ENCODE results near the gene CNN2. TPM values are rescaled to one million over a fixed set of nuclear protein-coding genes. Genes with fewer than 3 reads are reported as not detected.
"Not testable (repeated sequence)": the region's sequence is repeated elsewhere in the genome, so short reads cannot be mapped to it uniquely, and the experiment has no call there.

The CNN2 gene
- total RNA-seq, 5 donors from 2014 or later (not counting 1 experiment from before 2014, with no cell fraction given): 239 to 385 (median 314) TPM

DNA sequence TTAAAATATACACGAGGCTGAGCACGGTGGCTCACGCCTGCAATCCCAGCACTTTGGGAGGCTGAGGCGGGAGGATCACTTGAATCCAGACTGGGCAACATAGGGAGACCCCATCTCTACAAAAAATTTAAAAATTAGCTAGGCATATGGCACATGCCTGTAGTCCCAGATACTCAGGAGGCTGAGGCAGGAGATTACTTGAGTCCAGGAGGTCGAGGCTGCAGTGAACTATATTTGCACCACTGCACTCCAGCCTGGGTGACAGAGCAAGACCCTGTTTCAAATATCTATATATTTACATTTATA, 2.6 kb upstream of the CNN2 start:
- H3K27ac Mint-ChIP-seq; DNase-seq; H3K9me3 Mint-ChIP-seq; POLR2A ChIA-PET; H3K36me3 ChIP-seq (ENCODE audit: control insufficient read depth in 2 of 2, extremely low read depth in 1 of 2, insufficient read depth in 1 of 2, low read length in 1 of 2); H3K27me3 ChIP-seq (replicated peaks in 1 of 2; ENCODE audit: control insufficient read depth in 2 of 2, extremely low read depth in 1 of 2, insufficient read depth in 2 of 2, low read length in 1 of 2); H3K4me3 Mint-ChIP-seq; H3K27ac ChIP-seq (ENCODE audit: low read length); H3K9me3 ChIP-seq; H3K36me3 Mint-ChIP-seq; CTCF ChIA-PET; H3K4me3 ChIP-seq (ENCODE audit: control insufficient read depth in 1 of 2, extremely low read depth in 1 of 2, low read length in 1 of 2); ATAC-seq (replicated peaks in 1 of 4); H3K27me3 Mint-ChIP-seq: not testable (repeated sequence)
- peaks cover 13 to 38% (median 18%) of the 10 kb centered on the region in 3 donors for H3K4me1 Mint-ChIP-seq
- H3K4me1 ChIP-seq (ENCODE audit: control insufficient read depth in 1 of 2, extremely low read depth in 1 of 2, insufficient read depth in 2 of 2, low read length in 2 of 2): peaks cover 9 to 53% of the 10 kb centered on the region in 2 experiments
- WGBS (ENCODE audit: insufficient coverage): 100% methylated on average over 3 of the region's 5 CpGs

DNA sequence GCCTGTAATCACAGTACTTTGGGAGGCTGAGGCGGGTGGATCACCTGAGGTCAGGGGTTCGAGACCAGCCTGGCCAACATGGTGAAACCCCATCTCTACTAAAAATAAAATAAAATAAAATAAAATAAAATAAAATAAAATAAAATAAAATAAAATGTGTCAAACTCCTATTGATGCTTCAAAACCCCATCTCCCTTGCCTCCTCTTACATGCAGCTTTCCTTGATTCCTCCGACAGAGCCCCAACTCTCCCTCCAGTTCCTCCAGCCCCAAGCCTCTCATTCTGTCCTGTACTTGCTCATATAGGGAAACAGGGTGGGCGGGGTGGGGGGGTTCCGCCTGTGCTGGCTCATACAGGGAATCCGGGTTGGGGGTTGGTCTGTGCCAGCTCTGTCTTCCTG, 1.3 kb upstream of the CNN2 start:
- ATAC-seq (replicated peaks in 1 of 4); H3K36me3 Mint-ChIP-seq; H3K4me3 ChIP-seq (ENCODE audit: control insufficient read depth in 1 of 2, extremely low read depth in 1 of 2, low read length in 1 of 2); H3K27me3 Mint-ChIP-seq; CTCF ChIA-PET; H3K4me3 Mint-ChIP-seq; DNase-seq; H3K36me3 ChIP-seq (ENCODE audit: control insufficient read depth in 2 of 2, extremely low read depth in 1 of 2, insufficient read depth in 1 of 2, low read length in 1 of 2); H3K27ac Mint-ChIP-seq; H3K27me3 ChIP-seq (replicated peaks in 1 of 2; ENCODE audit: control insufficient read depth in 2 of 2, extremely low read depth in 1 of 2, insufficient read depth in 2 of 2, low read length in 1 of 2); H3K9me3 Mint-ChIP-seq; H3K27ac ChIP-seq (ENCODE audit: low read length); H3K9me3 ChIP-seq: not testable (repeated sequence)
- WGBS (ENCODE audit: insufficient coverage): 40% methylated on average over 1 of the region's 6 CpGs
- H3K4me1 Mint-ChIP-seq: peaks cover 18 to 33% (median 18%) of the 10 kb centered on the region in 3 donors
- H3K4me1 ChIP-seq (ENCODE audit: control insufficient read depth in 1 of 2, extremely low read depth in 1 of 2, insufficient read depth in 2 of 2, low read length in 2 of 2): peaks cover 10 to 53% of the 10 kb centered on the region in 2 experiments
- POLR2A ChIA-PET: interaction anchor here in 1 of 2 donors (0.5 kb wide), 1 partner anchor 12 kb away, joined by 4 read pairs; no protein-coding TSS in a partner anchor

GRCh38 chr19:1026783-1027649, 608 bp downstream of the CNN2 start:
- peaks cover 7% of the 10 kb centered on the region for H3K36me3 Mint-ChIP-seq
- Histone ChIP-seq H3K4me1 (ENCODE audit: control insufficient read depth in 1 of 2, extremely low read depth in 1 of 2, insufficient read depth in 2 of 2, low read length in 2 of 2) (peaks cover 16 to 57% of the 10 kb centered on the region in 2 experiments), H3K27ac (ENCODE audit: low read length) (peak overlapping the region; percentile 67), H3K27me3 (replicated peaks in 1 of 2; ENCODE audit: control insufficient read depth in 2 of 2, extremely low read depth in 1 of 2, insufficient read depth in 2 of 2, low read length in 1 of 2) (no peaks in the 10 kb centered on the region), H3K9me3 (no peaks in the 10 kb centered on the region), H3K36me3 (ENCODE audit: control insufficient read depth in 2 of 2, extremely low read depth in 1 of 2, insufficient read depth in 1 of 2, low read length in 1 of 2) (peaks cover 0 to 20% of the 10 kb centered on the region in 2 donors), H3K4me3 (ENCODE audit: control insufficient read depth in 1 of 2, extremely low read depth in 1 of 2, low read length in 1 of 2) (peak overlapping the region; percentile 98 to 100)
- no peaks in the 10 kb centered on the region for H3K27me3 Mint-ChIP-seq
- CTCF ChIA-PET: interaction anchor here (0.6 kb wide), 2 partner anchors 13 to 1573 kb away, joined by 3 to 4 read pairs; partner anchors contain the start of gene ABCA7 (in 1 of the 2)
- 0% methylated on average over 5 of the region's 36 CpGs for WGBS (ENCODE audit: insufficient coverage)
- peak in 9 of 35 experiments; percentile 28 to 59 (median 37) for DNase-seq
- ATAC-seq (replicated peaks in 1 of 4): peak in 1 of 4 experiments; percentile 8
- no peaks in the 10 kb centered on the region for H3K9me3 Mint-ChIP-seq
- H3K27ac Mint-ChIP-seq: peak overlapping the region; percentile 92 to 96
- POLR2A ChIA-PET: interaction anchor here (0.6 to 0.8 kb wide), 3 partner anchors 13 to 87 kb away, joined by 3 to 10 read pairs (median 3); partner anchors contain the start of gene ABCA7 (in 1 of the 2)
- peak overlapping the region; percentile 95 to 97 (median 96) for H3K4me3 Mint-ChIP-seq
- peaks cover 18 to 33% (median 19%) of the 10 kb centered on the region in 3 donors for H3K4me1 Mint-ChIP-seq

- ChIA-PET POLR2A (interaction anchor here (0.6 to 0.8 kb wide), 3 partner anchors 12 to 86 kb away, joined by 3 to 10 read pairs (median 3); partner anchors contain the start of gene ABCA7 (in 1 of the 2)), CTCF (interaction anchor here (0.6 kb wide), 2 partner anchors 214 to 1572 kb away, joined by 3 to 4 read pairs; partner anchors contain the start of gene ATP5F1D (in 1 of the 2))
- Mint-ChIP-seq H3K9me3 (no peaks in the 10 kb centered on the region), H3K27ac (peak overlapping the region; percentile 89 to 96), H3K36me3 (peaks cover 13% of the 10 kb centered on the region), H3K4me1 (peaks cover 25 to 38% (median 25%) of the 10 kb centered on the region in 3 donors), H3K4me3 (peak overlapping the region; percentile 95 to 97 (median 96)), H3K27me3 (no peaks in the 10 kb centered on the region)
- ATAC-seq (replicated peaks in 1 of 4): peak in 3 of 4 experiments; percentile 21 to 22 (median 22)
- peak overlapping the region; percentile 67 for H3K27ac ChIP-seq (ENCODE audit: low read length)
- H3K4me3 ChIP-seq (ENCODE audit: control insufficient read depth in 1 of 2, extremely low read depth in 1 of 2, low read length in 1 of 2): peak overlapping the region; percentile 98 to 100
- H3K36me3 ChIP-seq (ENCODE audit: control insufficient read depth in 2 of 2, extremely low read depth in 1 of 2, insufficient read depth in 1 of 2, low read length in 1 of 2): peaks cover 6 to 26% of the 10 kb centered on the region in 2 donors
- peak in 4 of 35 experiments; percentile 24 to 48 (median 30) for DNase-seq
- peaks cover 20 to 57% of the 10 kb centered on the region in 2 experiments for H3K4me1 ChIP-seq (ENCODE audit: control insufficient read depth in 1 of 2, extremely low read depth in 1 of 2, insufficient read depth in 2 of 2, low read length in 2 of 2)
- H3K9me3 ChIP-seq: no peaks in the 10 kb centered on the region
- no peaks in the 10 kb centered on the region for H3K27me3 ChIP-seq (replicated peaks in 1 of 2; ENCODE audit: control insufficient read depth in 2 of 2, extremely low read depth in 1 of 2, insufficient read depth in 2 of 2, low read length in 1 of 2)
- 0% methylated on average over 7 of the region's 16 CpGs for WGBS (ENCODE audit: insufficient coverage)
Observed at GRCh38 chr19:1027650-1028061, 1.2 kb downstream of the CNN2 start.

- DNase-seq (peak in 34 of 35 experiments; percentile 41 to 78 (median 62)), ATAC-seq (replicated peaks in 1 of 4) (peak; percentile 25 to 63 (median 56))
- H3K4me3 ChIP-seq (ENCODE audit: control insufficient read depth in 1 of 2, extremely low read depth in 1 of 2, low read length in 1 of 2): peak overlapping the region; percentile 98 to 100
- ChIA-PET CTCF (interaction anchor here in 1 of 2 donors (0.6 kb wide), 1 partner anchor 213 kb away, joined by 4 read pairs; the partner anchor contains the start of gene ATP5F1D), POLR2A (interaction anchor here (0.6 to 1.2 kb wide), 6 partner anchors 8 to 85 kb away, joined by 3 to 10 read pairs (median 3); partner anchors contain the start of gene ABCA7 (in 1 of the 2))
- Mint-ChIP-seq H3K9me3 (no peaks in the 10 kb centered on the region), H3K4me3 (peak overlapping the region; percentile 95 to 97 (median 96)), H3K36me3 (peaks cover 13% of the 10 kb centered on the region), H3K27me3 (no peaks in the 10 kb centered on the region), H3K4me1 (peaks cover 31 to 42% (median 31%) of the 10 kb centered on the region in 3 donors), H3K27ac (peak overlapping the region; percentile 89 to 93)
- peaks cover 6 to 32% of the 10 kb centered on the region in 2 donors for H3K36me3 ChIP-seq (ENCODE audit: control insufficient read depth in 2 of 2, extremely low read depth in 1 of 2, insufficient read depth in 1 of 2, low read length in 1 of 2)
- no peaks in the 10 kb centered on the region for H3K9me3 ChIP-seq
- peaks cover 20 to 63% of the 10 kb centered on the region in 2 experiments for H3K4me1 ChIP-seq (ENCODE audit: control insufficient read depth in 1 of 2, extremely low read depth in 1 of 2, insufficient read depth in 2 of 2, low read length in 2 of 2)
- under 1% methylated on average over 25 of the region's 58 CpGs for WGBS (ENCODE audit: insufficient coverage)
- H3K27ac ChIP-seq (ENCODE audit: low read length): peak overlapping the region; percentile 72
- no peaks in the 10 kb centered on the region for H3K27me3 ChIP-seq (replicated peaks in 1 of 2; ENCODE audit: control insufficient read depth in 2 of 2, extremely low read depth in 1 of 2, insufficient read depth in 2 of 2, low read length in 1 of 2)
Observed at GRCh38 chr19:1028062-1028926, 1.9 kb downstream of the CNN2 start.

Data from T-cell (primary cell).